Measurements from ENCODE around the gene MYLK.

MYLK gene

GRCh38 chr3:123766193-123767008 is 117.7 kb downstream of the MYLK start:
- no peak for DNase-seq

- no peak for DNase-seq
Measured at GRCh38 chr3:123765475-123766128, 118.5 kb downstream of the MYLK start.

- no peak for DNase-seq
Measured at GRCh38 chr3:123764647-123765046, 119.5 kb downstream of the MYLK start.

GRCh38 chr3:123762805-123763204 is 121.3 kb downstream of the MYLK start:
- DNase-seq: no peak

GRCh38 chr3:123760817-123761216 is 123.3 kb downstream of the MYLK start:
- no peak for DNase-seq

GRCh38 chr3:123759871-123760270 is 124.3 kb downstream of the MYLK start:
- DNase-seq: no peak

- no peak for DNase-seq
Measured at GRCh38 chr3:123759311-123759710, 124.8 kb downstream of the MYLK start.

GRCh38 chr3:123758081-123758564 is 126.0 kb downstream of the MYLK start:
- no peak for DNase-seq

GRCh38 chr3:123757281-123757940 is 126.7 kb downstream of the MYLK start:
- no peak for DNase-seq

- no peak for DNase-seq
Measured at GRCh38 chr3:123755501-123755900, 128.6 kb downstream of the MYLK start.

GRCh38 chr3:123755085-123755484 is 129.0 kb downstream of the MYLK start:
- no peak for DNase-seq

GRCh38 chr3:123753286-123753685 is 130.8 kb downstream of the MYLK start:
- no peak for DNase-seq

GRCh38 chr3:123752228-123752627 is 131.9 kb downstream of the MYLK start:
- no peak for DNase-seq

GRCh38 chr3:123751433-123751832 is 132.7 kb downstream of the MYLK start:
- DNase-seq: no peak

GRCh38 chr3:123750659-123751420 is 133.3 kb downstream of the MYLK start:
- no peak for DNase-seq

GRCh38 chr3:123750209-123750608 is 133.9 kb downstream of the MYLK start:
- no peak for DNase-seq

- no peak for DNase-seq
Measured at GRCh38 chr3:123749711-123750110, 134.4 kb downstream of the MYLK start.

GRCh38 chr3:123745184-123745855 is 138.8 kb downstream of the MYLK start:
- no peak for DNase-seq

GRCh38 chr3:123744064-123744463 is 140.1 kb downstream of the MYLK start:
- DNase-seq: no peak

GRCh38 chr3:123743121-123743520 is 141.0 kb downstream of the MYLK start:
- no peak for DNase-seq

GRCh38 chr3:123741041-123741511 is 143.1 kb downstream of the MYLK start:
- no peak for DNase-seq

GRCh38 chr3:123740391-123740822 is 143.7 kb downstream of the MYLK start:
- no peak for DNase-seq
